NCI-H2171 (cell line): Measurements from ENCODE around the gene MBLAC1.
A peak's percentile ranks its signal among the peaks of the same experiment; 100 is the strongest.

Source experiments
- DNase-seq: peaks from one replicate; lab custom pipeline; 2025; lab: John Stamatoyannopoulos, UW

Gene MBLAC1

DNA sequence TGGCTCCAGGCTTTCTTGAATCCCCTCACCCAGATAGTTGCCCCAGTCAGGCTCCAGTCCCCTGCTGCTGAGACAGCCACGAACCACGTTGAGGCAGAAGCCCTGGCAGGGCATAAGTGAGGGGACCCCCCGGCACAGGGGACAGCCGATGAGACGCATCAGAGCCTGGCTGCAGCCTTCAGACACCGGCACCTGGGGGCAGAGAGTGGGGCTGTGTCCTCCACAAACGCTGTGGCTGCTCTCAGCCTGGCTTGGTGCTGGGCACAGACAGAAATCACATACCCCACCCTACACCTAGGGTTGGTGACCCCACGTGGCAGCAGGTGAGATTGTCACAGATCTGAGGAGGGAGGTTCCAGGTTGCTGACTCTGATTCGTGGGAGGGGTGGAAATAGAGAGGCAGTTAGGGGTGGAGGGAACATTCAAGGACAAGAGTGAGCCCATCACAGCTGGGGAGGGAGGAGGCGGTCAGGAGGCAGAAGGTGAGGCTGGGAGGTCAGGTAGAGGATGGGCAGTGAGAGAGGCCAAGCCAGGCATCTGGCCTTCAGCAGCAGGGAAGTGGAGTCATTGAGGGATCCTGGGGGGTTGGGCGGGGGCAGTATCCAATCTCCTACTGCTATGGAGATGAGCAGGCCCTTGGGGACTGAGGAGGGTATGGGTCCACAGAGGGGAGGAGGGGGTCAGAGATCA is 47.2 kb downstream of the MBLAC1 start:
- no peak for DNase-seq

DNA sequence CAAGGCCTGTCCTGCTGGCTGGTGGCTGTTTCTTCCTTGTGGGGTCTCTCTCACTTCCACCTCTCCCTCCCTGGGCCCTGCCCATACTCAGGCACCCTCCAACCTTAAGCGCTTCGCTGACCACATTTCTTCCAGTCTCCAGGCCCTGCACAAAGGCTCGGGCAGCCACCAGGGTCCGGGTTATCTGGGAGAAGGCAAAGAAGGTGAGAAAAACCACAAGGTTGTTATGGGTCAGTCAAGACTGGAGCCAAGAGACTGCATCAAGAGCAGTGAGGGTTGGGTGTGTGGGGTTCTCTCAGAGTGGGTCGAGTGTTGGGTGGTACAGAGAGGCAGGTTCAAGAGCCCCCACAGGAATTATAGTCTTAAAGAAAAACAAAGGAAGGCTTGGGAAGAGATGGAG is 47.8 kb downstream of the MBLAC1 start:
- no peak for DNase-seq

DNA sequence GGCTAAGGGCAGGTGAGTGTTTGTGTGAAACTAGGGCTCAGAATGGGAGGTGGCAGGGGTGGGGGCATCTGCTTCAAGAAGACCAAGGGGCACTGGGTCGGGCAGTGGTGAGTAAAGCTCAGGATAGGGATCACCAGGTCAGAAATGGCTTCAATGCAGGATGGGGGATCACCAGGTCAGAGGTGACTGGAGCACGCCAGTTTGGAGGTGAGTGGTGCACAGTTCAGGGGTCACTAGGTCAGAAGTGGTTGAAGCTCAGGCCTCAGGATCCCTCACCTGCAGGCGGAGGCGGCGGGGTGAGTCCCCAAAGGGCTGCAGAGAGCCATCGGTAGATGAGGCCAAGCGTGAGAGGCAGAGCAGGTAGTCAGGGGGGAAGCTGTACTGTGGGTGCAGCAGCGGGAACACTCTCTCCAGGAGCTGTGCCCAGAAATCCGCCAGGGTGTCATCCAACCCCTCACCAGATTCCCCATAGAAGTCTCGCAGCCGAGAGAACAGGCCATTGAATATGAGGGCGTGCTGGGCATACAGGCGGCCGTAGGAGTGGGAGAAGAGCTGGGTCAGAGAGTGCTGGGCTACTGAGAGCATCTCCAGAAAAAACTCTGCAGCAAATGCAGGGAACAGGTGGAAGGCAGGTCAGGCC is 48.6 kb downstream of the MBLAC1 start:
- DNase-seq, result no peak

DNA sequence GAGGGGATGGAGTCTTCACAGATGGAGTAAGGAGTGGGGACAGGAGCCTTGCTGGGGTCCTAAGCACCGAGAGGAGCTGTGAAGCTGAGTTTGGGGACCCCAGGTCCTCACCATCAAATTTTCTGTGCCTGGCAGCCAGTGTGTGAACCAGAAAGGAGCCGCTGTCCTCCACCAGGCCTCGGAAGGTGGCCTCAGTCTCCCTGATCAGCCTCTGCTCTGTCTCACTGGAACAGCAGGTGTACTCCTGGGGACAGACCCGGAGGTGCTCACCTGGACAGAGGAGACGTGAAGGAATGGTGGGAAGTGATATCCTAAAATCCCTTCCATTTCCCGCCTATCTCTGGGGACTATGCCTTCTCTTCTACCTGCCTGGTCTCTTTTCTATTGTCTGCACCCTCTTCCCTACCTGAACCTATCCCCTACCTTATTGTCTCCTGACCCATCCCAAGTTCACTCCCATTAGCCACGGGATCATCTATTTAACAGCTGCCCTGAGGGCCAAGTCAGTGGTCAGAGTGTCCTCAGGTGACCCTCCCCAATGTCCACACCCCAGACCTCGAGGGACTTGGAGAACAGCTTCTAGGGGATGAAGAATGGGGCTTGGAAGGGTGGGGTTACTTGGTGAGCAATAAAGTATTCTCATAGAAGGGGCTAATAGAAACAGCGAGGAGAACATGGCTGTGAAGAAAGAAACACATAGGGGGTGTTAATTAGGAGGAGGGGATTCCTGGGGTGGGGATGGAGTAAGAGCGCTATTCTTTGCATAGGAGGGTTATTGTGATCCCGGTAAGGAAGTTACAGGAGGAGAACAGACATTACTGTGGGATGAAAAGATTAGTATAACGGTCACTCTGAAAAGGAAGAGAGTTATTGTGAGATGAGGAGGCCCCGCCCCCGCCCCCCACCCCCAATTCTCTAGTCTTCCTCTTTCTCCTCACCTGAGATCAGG is 49.6 kb downstream of the MBLAC1 start:
- DNase-seq, result no peak

DNA sequence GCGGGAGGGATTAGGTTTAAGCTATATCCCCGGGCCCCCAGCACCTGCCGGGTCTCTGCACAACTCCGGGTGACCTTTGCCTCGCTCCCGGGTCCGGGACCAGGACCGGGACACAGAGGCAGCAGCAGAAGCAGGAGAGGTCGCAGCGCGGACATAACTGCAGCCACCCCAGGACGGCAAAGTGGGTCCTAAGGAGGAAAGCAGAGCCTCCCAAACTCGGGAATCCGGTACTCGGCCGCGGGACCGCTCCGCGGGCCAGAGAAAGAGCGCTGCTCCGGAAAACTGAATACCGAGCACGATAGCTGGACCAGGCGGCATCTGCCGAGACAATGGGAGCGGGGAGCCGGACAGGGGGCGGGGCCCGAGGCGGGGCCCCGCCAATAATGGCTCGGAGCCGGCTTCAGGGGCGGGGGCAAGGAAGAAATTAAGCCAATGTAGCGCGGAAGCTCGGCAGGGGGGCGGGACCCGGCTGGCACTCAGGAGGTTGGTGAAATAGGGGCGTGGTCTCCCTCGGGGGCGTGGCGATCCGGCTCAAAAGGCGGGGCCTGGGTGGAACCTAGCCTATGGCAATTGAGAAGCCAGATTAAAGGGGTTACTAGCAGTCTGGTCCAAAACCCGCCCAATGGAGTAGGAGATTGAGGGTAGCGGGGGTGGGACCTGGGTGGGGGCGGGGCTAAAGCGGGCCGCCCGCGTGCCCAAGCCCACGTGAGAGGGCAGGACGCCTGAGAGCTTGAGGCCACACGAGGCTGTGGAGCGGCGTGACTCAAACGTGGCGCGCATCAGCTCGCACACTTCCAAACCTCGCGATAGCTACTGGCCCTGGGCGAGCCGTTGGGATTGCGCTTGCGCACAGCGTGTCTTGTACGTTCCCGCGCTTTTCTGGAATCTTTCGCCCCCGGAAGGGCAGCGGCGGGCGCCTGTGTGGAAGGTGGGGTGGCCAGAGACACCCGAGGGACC is 50.6 kb downstream of the MBLAC1 start, which contains the start of the genes GPC2 and STAG3:
Gene GPC2, minus strand, starts transcription at position 337 of the 957 bp plus-strand sequence. Its CDS starts 182 bp downstream, at position 155.
Gene STAG3, plus strand, starts transcription at position 874 of the 957 bp plus-strand sequence. CDS start 2,639 bp downstream, outside the sequence.
- peak; percentile 92 for DNase-seq
